ENCODE data around the gene CNTRL.

CNTRL gene

DNA sequence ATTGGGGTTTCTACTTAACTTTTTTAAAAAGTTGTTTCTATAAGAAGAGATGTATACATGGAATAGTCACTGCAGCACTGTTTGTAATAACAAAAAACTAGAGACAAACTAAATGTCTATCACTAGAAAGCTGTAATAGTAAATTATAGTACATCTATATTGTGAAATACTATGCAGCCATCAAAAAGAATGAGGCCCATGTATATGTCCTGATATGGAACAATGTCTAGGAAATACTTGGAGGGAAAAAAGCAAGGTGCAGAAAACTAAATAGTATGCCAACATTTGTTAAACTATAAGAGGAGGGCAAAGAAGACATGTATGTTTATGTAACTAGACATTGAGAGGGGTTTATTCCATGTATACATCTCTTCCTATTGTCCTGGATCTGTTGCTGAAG lies 129.9 kb downstream of the CNTRL start:
- DNase-seq: no peak

DNA sequence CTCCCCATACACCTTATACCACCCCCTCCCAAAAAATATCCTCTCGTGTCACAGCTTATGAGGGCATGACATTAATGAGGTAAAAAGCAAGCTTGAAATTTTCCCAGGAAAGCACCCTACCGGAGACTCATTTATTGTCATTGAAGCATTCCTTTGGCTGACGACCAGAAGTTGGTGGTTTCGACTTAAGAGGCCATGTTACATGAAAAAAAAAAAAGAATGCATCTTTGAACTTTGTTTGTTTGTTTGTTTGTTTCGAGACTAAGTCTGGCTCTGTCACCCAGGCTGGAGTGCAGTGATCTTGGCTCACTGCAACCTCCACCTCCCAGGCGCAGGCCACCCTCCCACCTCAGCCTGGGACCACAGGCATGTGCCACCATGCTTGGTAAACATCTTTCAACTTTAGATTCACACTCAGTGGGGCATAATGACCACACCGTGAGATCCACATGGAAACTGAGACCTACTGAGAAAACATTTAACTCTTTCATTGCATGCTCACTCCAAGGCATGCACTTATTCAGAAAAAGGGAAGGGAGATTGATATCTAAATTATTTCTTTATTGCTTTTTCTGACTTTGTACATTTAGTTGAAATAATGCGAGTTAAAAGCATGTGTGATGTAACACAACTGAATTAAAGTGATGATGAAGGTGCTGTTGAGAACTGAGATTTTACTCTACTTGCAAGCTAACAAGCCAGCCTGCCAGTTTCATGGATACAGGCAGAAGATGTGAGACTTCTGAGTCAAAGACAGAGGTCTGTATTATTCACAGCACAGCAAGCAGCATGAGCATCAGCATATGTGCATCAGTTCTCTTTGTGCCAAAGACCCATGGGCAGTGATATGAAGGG lies 132.0 kb downstream of the CNTRL start:
- DNase-seq: no peak

DNA sequence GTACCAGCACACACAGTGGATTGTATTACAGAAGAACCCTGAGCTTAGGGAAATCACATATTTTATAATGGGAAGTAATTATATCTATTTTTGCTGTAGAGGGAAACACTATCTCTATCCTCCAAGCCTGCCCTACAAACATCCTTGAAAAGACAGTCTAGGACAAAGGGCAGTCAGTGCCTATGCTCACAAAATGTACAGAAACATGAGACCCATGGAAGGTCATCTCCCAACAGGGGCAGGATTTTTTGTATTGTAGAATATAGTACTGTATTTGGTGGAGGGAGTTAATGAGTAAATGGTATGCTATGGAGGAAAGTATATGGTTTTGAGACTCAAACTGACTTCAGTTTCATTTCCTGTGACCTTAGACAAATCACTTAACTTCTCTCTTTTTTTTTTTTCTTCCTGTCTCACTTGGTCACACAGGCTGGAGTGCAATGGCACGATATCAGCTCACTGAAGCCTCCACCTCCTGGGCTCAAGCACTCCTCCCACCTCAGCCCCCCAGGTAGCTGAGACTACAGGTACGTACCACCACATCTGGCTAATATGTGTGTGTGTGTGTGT lies 132.7 kb downstream of the CNTRL start:
- no peak for DNase-seq

DNA sequence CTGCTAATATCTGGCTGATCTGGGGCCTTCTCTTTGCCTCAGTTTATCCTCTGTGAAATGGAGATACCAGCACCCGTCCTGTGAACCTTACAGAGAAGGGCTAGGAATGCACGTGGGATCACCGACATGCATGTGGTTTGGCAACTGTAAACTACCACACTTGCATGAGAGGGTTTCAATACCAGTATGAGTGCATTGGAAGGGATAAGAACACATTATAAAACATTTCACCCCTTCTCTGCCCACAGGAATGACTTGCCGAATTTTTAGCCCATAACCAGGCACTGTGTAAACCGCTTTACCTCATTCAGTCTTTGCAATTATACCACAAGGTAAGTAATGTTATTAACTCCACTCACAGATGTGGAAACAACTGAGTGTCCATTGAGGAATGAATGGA lies 135.8 kb downstream of the CNTRL start:
- DNase-seq: no peak

DNA sequence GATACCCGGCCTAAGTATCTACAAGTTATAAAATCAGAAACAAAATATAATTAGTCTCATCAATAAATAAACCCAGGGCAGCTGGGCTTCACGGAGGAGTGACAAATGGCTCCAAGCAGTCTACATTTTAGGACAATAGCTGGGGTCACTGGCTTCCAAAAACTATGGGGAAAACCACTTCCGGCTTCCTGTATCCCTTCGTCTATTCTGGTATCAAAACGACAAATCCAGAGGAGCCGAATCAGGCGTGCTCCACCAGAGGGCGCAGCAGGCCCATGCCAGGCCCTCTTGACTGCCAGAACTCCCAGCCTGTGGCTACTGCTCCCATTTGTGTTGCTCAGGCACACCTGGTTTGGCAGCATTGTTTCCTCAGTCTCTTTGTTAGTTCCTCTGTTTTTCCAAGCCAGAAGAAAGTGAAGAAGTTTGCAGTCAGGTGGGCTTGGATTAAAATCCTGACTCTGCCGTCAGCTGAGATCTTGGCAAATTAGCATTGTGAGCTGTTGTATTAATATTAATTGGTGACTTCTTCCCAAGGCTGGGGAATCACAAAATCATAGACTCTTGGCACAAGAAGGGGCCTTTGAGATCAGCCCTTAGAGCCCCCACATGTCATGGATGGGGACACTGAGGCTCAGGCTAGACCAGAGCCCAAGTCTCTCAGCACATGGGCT lies 138.5 kb downstream of the CNTRL start:
- DNase-seq: peak; percentile 53

DNA sequence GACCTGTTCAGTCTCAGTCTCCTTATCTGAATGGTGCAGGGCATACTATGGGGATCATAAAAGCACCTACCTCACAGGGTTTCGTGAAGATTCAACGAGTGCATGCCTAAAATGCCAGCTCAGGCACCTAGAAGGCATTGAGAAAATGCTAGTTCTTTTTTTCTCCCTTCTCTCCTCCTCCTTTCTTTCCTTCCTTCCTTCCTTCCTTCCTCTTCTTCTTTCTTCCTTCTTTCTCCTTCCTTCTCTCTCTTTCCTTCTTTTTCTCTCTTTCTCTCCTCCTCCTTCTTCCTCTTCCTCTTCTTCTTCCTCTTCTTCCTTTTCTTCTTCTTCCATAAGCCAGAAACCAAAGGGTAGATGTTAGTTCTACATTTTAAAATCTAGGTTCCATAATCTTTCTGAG lies 139.2 kb downstream of the CNTRL start:
- DNase-seq: no peak

DNA sequence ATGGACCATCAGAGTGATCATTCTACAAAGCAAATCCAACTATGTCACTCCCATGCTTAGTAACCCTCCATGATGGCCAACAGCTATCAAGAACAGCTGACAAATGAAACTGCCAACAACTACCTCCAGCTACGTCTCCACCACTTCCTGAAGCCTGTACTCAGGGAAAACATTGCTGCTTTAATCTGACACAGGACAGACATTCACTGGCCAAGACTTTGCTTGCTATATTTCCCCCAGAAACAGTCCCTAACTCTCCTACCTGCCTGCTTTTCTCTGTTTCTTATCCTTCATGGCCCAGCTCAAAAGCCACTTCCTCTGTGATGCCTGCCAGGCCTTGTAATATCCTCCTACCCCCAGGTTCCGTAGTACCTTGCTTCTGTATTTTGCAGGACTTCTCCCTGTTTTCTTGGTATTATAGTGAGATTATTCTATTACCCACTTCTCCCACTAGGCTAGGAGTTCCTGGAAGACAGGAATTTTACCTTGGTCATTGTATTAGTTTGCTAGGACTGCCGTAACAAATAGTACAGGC lies 141.6 kb downstream of the CNTRL start:
- DNase-seq: no peak

DNA sequence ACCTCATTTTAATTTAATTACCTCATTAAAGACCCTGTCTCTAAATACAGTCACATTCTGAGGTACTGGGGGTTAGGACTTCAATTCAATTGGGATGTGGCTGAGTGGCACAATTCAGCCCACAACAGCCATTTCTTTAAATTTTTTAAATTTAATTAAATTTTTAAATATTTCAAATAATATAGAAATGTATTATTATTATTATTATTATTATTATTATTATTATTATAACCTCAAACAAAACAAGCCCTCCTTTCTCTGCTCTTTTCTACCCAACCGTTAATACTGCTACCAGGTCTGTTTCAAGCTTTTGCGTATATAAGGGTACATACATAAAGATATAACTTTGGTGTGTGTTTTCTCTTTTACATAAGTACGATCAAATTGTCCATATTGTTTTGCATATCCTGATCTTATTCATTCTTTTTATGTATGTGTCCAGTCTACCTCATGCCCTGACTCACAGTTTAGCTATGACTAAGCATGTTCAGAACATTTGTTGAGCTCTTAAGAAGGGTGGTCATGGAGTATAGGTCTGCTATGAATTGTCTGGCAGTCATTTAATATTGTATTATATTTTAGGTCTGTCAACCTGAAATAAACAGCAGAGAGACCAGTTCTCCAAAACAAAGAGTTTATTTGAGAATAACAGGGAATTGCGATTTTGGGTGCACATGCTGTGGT lies 143.0 kb downstream of the CNTRL start:
- DNase-seq: no peak

DNA sequence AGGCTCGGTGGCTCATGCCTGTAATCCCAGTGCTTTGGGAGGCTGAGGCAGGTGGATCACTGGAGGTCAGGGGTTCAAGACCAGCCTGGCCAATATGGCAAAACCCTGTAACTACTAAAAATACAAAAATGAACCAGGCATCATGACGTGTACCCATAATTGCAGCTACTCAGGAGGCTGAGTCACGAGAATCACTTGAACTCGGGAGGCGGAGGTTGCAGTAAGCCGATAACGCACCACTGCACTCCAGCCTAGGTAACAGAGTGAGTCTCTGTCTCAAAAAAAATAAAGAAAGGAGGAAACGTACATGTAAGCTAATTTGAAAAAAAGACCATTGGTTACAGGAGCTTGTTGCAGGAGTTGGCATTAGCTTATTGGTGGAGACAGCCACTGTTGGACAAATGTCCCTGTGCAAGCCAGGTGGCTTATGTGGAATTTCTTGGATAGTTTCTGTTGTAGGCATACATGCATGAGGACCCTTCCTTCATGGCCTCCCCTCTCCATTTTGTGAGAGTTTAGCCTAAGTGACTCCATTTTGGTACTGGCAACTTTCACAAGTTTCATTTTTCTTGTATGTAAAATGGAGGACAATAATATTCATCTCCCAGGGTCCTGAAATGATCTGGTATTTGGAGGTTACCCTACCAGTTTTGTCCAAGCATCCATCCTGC lies 143.7 kb downstream of the CNTRL start:
- DNase-seq: no peak

DNA sequence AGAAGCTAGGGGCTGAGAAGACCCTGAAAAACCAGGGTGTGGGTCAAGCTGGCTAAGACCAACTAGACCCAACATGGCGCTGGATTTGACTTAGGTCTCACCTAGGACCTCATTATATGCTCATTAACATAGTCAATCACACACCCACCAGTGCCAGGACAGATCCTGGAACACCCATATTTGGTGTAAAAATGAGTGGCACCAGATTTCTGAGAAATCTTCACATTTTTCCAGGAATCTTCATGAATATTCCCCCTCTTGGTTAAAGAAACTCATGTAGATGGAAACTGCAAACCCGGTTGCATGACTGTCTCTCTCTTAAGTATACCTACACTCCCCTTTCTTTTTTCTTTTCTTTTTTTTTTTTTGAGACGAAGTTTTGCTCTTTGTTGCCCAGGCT lies 144.8 kb downstream of the CNTRL start:
- DNase-seq: no peak

DNA sequence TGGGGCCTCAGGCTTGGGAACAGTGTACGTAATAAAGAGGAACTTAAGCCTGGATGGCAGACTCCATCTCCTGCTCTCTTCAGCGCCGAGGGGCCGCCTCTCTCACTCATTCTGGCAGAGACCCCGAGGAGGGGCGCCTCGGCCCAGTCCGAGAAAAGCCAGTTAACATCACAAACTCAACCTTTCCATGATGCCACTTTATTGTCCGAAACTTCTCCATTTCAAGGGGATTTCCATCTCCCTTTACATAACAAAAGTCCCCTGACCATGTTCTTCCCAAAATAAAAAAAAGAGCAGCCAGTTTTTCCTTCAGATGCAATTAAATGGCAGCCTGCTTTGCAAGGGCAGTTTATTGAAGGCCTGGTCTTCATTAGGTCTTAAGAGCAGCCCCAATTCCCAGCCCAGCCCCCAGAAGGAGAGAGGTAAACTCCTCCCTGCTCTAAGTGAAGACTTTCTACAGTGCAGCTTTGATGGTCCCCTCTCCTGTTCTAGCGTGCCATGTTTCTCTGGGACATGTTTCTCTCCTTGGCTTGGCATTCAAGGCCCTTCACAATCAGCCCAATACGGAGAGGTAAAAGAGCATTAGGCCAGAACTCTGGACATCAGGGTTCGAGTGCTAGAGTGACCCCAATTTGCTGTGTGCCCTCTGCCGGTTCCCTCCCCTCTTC lies 146.4 kb downstream of the CNTRL start:
- DNase-seq: no peak

DNA sequence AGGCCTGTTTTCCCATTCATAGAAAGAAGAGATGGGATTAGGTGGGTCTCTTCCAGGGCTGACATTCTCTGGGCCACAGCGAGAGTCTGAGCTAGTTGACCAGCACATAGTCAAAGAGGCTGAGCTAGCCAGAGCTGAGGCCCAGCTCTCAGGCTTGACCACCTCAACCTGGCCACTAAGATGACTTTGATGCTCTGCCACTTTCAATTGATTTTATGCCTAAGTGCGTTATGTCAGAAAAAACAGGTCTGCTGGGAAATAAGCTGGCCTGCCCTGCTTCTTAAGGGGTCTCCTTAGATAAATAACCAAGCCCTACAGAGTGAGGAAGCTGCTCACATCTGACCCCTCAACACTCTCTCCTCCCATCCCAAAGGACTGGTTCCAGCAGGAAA lies 146.9 kb downstream of the CNTRL start:
- DNase-seq: no peak

DNA sequence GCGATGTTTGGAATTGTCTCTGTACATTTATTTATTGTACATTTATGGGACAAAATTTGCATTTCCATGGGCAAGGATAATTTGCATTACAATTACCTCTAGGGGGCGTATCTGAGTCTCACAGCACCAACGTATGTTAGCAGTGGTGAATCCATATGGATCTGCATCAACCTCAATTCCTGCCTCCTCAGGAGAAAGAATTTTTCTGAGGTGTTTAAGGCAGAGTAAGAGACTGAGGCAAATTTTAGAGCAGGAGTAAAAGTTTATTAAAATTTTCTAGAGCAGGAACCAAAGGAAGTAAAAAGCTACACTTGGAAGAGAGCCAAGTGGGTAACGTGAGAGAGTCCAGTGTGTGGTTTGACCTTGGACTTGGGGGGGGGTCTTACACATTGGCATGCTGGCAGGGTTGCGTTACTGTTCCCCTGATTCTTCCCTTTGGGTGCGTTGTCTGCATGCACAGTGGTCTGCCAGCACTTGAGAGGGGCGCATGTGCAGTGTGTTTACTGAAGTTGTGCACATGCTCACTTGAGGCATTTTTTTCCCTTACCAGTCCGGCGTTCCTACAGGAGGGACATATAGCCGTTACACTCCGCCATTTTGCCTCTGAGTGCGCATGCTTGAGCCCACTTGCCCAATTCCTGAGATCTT lies 147.9 kb downstream of the CNTRL start:
- no peak for DNase-seq

DNA sequence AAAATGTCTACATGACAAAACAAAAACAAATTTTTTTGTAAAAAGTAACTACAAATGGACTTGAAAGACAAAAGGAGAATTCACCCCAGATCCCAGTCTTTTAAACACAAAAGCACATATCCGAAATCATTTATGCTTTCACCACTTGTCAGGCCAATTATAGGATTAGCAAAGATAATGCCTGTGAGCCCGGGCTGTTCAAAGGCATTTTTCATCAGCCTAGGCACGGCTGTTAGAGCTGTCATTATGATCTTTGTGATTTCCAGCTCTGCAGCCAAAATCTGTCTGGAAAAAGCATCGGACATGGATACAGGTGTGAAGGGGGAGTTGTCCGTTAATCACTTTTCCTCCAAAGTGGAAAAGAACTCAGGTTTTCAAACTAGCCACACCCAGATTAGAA lies 150.5 kb downstream of the CNTRL start:
- DNase-seq: no peak

DNA sequence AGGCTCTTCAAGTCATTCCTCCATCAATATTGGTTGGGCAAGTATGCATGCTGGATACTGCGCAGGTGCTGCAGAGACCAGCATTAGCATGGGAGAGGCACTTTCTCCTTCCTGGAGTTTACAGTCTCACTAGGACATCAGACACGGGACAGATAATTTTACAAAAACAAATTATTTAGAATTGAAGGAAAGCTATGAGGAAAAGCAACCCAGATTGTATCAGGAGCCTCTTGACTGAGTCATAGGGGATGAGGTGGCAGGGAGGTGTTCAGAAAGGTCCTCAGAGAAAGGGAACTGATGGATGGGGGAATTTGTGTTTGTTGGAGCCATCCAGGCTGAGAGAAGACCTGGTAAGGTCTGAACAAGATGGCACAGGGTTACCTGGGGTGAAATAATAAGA lies 151.4 kb downstream of the CNTRL start:
- DNase-seq: no peak
